Keratinocyte (primary cell): ENCODE results near the gene GIPC3. TPM values are rescaled to one million over a fixed set of nuclear protein-coding genes. Genes with fewer than 3 reads are reported as not detected.

ENCODE experiments used
- DNase-seq: peaks from one replicate; pipeline ENCODE4 v3.0.0-alpha.2; 2011; ENCODE audit warnings: low read depth, missing footprints, low spot score
- FAIRE-seq: peaks from 2 replicates; lab custom pipeline; 2011; peaks lifted over from hg19 to GRCh38; lab: Jason Lieb, UNC
- H2AFZ ChIP-seq: 2 replicates; pipeline ENCODE4 v1.6.0; 2012; ENCODE audit warnings: low read length, control low read depth, inconsistent platforms; ENCODE audit not compliant: control insufficient read depth
- H3K27ac ChIP-seq: 2 replicates; pipeline ENCODE4 v1.5.1; 2011; ENCODE audit warnings: low read length; ENCODE audit not compliant: control insufficient read depth, insufficient read depth
- H3K27me3 ChIP-seq: 3 replicates; pipeline ENCODE4 v1.6.0; 2011; ENCODE audit warnings: low read length; ENCODE audit not compliant: control insufficient read depth, insufficient read depth; ENCODE audit errors: extremely low read depth
- H3K36me3 ChIP-seq, 2 experiments: 2 replicates in 1 of 2; 3 replicates in 1 of 2; pipeline ENCODE4 v1.5.1; 2011; ENCODE audit warnings: low read length in 2 of 2, mild to moderate bottlenecking in 1 of 2; ENCODE audit not compliant: control insufficient read depth in 2 of 2, insufficient read depth in 2 of 2; ENCODE audit errors: extremely low read depth in 1 of 2
- H3K4me1 ChIP-seq: 3 replicates; pipeline ENCODE4 v1.5.1; 2011; ENCODE audit warnings: low read length; ENCODE audit not compliant: control insufficient read depth, insufficient read depth; ENCODE audit errors: extremely low read depth
- H3K4me2 ChIP-seq: 3 replicates; pipeline ENCODE4 v1.6.0; 2011; ENCODE audit warnings: low read depth, low read length; ENCODE audit not compliant: control insufficient read depth, insufficient read depth; ENCODE audit errors: extremely low read depth
- H3K4me3 ChIP-seq, 3 experiments: fragments of 200-600 bp in 1 of 3; sonication (generic) in 1 of 3; 2 replicates in 2 of 3; 3 replicates in 1 of 3; pipeline ENCODE4 v1.5.1; 2011 to 2016; ENCODE audit warnings: low read length in 3 of 3, mild to moderate bottlenecking in 3 of 3, control low read depth in 2 of 3, inconsistent platforms in 1 of 3, low read depth in 1 of 3, mixed read lengths in 1 of 3, mixed run types in 1 of 3, moderate library complexity in 1 of 3; ENCODE audit not compliant: control insufficient read depth in 2 of 3, insufficient read depth in 2 of 3; ENCODE audit errors: extremely low read depth in 1 of 3
- H3K79me2 ChIP-seq: 2 replicates; pipeline ENCODE4 v1.6.0; 2012; ENCODE audit warnings: low read length; ENCODE audit not compliant: control insufficient read depth, insufficient read depth
- H3K9ac ChIP-seq: 3 replicates; pipeline ENCODE4 v1.6.0; 2011; ENCODE audit warnings: low read length; ENCODE audit not compliant: control insufficient read depth, insufficient read depth; ENCODE audit errors: extremely low read depth
- H3K9me1 ChIP-seq: 3 replicates; pipeline ENCODE4 v1.6.0; 2011; ENCODE audit warnings: low read length; ENCODE audit not compliant: control insufficient read depth, insufficient read depth; ENCODE audit errors: extremely low read depth
- H3K9me3 ChIP-seq: 2 replicates; pipeline ENCODE4 v1.5.1; 2012; ENCODE audit warnings: low read depth, low read length; ENCODE audit not compliant: control insufficient read depth
- H4K20me1 ChIP-seq: 3 replicates; pipeline ENCODE4 v1.6.0; 2011; ENCODE audit warnings: low read length; ENCODE audit not compliant: control insufficient read depth, insufficient read depth; ENCODE audit errors: extremely low read depth
- EZH2 ChIP-seq: IDR thresholded peaks from one replicate; pipeline ENCODE4 v1.6.1; 2012; ENCODE audit warnings: inconsistent platforms, mild to moderate bottlenecking, low read length, moderate library complexity
- dilution Hi-C: fragments of 300-500 bp; cut with MboI; formaldehyde crosslinking; loops from one replicate; pipeline ENCODE4 v1.7.0; 2020; ENCODE audit warnings: low sequenced_read_pairs; ENCODE audit not compliant: extremely low pct_ligation_motif_present
- polyA plus RNA-seq, 5 experiments: library from polyadenylated mRNA; depleted of rRNA in 3 of 5; stranded (reverse) in 3 of 5; stranded (forward) in 1 of 5; unstranded in 1 of 5; fragments of >200 nt; gene quantifications; 1 replicate in 1 of 5; 2 replicates in 3 of 5; 3 replicates in 1 of 5; pipeline versions ENCODE4 v1.2.1 to v1.2.3, GENCODE V29; 2011 to 2012; ENCODE audit warnings: missing spikeins in 2 of 5, low read depth in 1 of 5, low replicate concordance in 1 of 5
- TF ChIP-seq, protein P1 (sequence below), 3 experiments: IDR thresholded peaks in 1 of 3; conservative IDR thresholded peaks in 1 of 3; optimal IDR thresholded peaks in 1 of 3; 2 replicates in 2 of 3; 3 replicates in 1 of 3; pipeline versions ENCODE3 to v1.5.1; 2011; ENCODE audit warnings: low read length in 3 of 3, mild to moderate bottlenecking in 3 of 3, moderate library complexity in 2 of 3, control low read depth in 1 of 3, inconsistent platforms in 1 of 3; ENCODE audit not compliant: insufficient read depth in 2 of 3; ENCODE audit errors: extremely low read depth in 1 of 3

The GIPC3 gene
- polyA plus RNA-seq, 1 donor (not counting 4 experiments of a cell fraction or from before 2014, with no cell fraction given) = not detected

DNA sequence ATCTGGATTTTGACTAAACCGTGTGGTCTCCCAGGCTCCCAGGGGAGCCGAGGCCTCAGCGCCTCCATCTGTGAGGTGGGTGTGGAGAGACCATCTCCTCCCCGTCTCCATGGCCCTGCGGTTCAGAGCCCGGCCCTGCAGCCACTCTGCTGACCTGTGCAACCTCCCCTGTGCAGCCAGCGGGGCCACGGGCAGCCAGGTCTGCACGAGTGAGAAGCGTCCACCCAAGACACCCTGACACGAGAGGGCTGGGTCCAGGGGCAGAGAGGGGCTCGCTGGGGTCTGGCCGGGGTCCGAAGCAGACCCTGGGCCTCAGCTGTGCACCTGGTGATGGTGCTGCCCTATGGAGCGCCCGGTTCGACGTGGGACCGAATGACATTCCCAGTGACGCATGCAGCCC lies 51.7 kb downstream of the GIPC3 start:
- Histone ChIP-seq H3K27ac (no peak overlapping the region), H3K4me2 (no peak overlapping the region), H3K4me1 (no peaks in the 10 kb centered on the region), H3K9ac (no peak overlapping the region), H2AFZ (no peak overlapping the region), H3K79me2 (no peaks in the 10 kb centered on the region), H3K9me1 (no peaks in the 10 kb centered on the region), H3K36me3 (peaks cover 0 to 9% of the 10 kb centered on the region in 2 experiments), H3K9me3 (no peaks in the 10 kb centered on the region), H4K20me1 (no peaks in the 10 kb centered on the region), H3K27me3 (no peaks in the 10 kb centered on the region), H3K4me3 (no peak overlapping the region)
- dilution Hi-C loops = no loop called here
- FAIRE-seq = no peak
- DNase-seq = no peak
- TF ChIP-seq, protein P1, sequence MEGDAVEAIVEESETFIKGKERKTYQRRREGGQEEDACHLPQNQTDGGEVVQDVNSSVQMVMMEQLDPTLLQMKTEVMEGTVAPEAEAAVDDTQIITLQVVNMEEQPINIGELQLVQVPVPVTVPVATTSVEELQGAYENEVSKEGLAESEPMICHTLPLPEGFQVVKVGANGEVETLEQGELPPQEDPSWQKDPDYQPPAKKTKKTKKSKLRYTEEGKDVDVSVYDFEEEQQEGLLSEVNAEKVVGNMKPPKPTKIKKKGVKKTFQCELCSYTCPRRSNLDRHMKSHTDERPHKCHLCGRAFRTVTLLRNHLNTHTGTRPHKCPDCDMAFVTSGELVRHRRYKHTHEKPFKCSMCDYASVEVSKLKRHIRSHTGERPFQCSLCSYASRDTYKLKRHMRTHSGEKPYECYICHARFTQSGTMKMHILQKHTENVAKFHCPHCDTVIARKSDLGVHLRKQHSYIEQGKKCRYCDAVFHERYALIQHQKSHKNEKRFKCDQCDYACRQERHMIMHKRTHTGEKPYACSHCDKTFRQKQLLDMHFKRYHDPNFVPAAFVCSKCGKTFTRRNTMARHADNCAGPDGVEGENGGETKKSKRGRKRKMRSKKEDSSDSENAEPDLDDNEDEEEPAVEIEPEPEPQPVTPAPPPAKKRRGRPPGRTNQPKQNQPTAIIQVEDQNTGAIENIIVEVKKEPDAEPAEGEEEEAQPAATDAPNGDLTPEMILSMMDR (optimal IDR thresholded peaks at IDR 0.05 in 1 of 3, IDR thresholded peaks at IDR 0.05 in 1 of 3, conservative IDR thresholded peaks at IDR 0.05 in 1 of 3; ENCODE audit: extremely low read depth in 1 of 3, insufficient read depth in 2 of 3, low read length in 3 of 3) = no peak
- TF ChIP-seq EZH2 = no peak

DNA sequence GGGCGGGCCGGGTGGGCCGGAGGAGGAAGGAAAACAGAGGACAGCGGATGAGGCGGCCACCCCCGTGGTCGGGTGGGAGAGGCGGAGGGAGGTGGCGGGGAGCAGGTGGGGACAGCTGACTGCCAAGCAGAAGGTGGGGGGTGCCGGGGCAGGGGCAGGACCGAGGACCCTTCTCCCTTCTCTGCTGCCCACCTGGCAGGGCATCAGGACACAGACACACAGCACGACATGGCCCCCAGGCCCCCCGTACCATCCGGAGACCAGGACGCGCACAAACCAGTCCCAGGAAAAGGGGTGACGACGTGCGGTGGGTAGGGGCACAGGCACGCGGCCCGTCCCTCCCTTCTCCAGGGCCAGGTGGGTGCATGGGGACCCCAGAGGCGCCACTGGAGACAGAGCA lies 52.3 kb downstream of the GIPC3 start:
- Histone ChIP-seq H3K27me3 (no peaks in the 10 kb centered on the region), H3K36me3 (peaks cover 0 to 12% of the 10 kb centered on the region in 2 experiments), H3K9ac (no peak overlapping the region), H3K79me2 (no peaks in the 10 kb centered on the region), H3K9me1 (no peaks in the 10 kb centered on the region), H3K4me3 (no peak overlapping the region), H3K27ac (no peak overlapping the region), H2AFZ (no peak overlapping the region), H3K4me1 (no peaks in the 10 kb centered on the region), H3K4me2 (no peak overlapping the region), H4K20me1 (no peaks in the 10 kb centered on the region), H3K9me3 (no peaks in the 10 kb centered on the region)
- TF ChIP-seq, protein P1 (optimal IDR thresholded peaks at IDR 0.05 in 1 of 3, IDR thresholded peaks at IDR 0.05 in 1 of 3, conservative IDR thresholded peaks at IDR 0.05 in 1 of 3; ENCODE audit: extremely low read depth in 1 of 3, insufficient read depth in 2 of 3, low read length in 3 of 3) = no peak
- TF ChIP-seq EZH2 = no peak
- no peak for DNase-seq
- FAIRE-seq = no peak
- dilution Hi-C loops = no loop called here
